GM12878 (cell line): Measurements from ENCODE around the gene OR6K6. TPM values are rescaled to one million over a fixed set of nuclear protein-coding genes. Genes with fewer than 3 reads are reported as not detected.

Experiments used
- ATAC-seq: fragments of 200-7000 bp; cut with Tn5 transposase; 3 replicates; pipeline ENCODE4 v1.9.1; 2020; ENCODE audit warnings: mild to moderate bottlenecking, moderate library complexity
- BruUV-seq: library from RNA; stranded (reverse); fragments of 400-500 nt; replicated peaks from 2 replicates; lab custom pipeline; 2021; lab: Mats Ljungman, UMichigan
- CTCF ChIA-PET: fragments of 300-600 bp; sonication (Branson Sonifier 250); formaldehyde crosslinking; extraction: SDS; loops from one replicate; lab custom pipeline; 2021; ENCODE audit warnings: inconsistent platforms; lab: Yijun Ruan, JAX
- POLR2A ChIA-PET: fragments of 350-600 bp; formaldehyde crosslinking; extraction: SDS; loops from one replicate; lab custom pipeline; 2021; ENCODE audit warnings: inconsistent platforms; lab: Charles Lee
- RAD21 ChIA-PET: fragments of 300-600 bp; sonication (Branson Sonifier 250); formaldehyde crosslinking; loops from one replicate; lab custom pipeline; 2023; ENCODE audit warnings: antibody characterized with exemption; ENCODE audit not compliant: unreplicated experiment; lab: Charles Lee
- SMC1A ChIA-PET: fragments of 300-600 bp; sonication (Branson Sonifier 250); formaldehyde crosslinking; loops from one replicate; lab custom pipeline; 2023; ENCODE audit not compliant: unreplicated experiment, uncharacterized antibody; lab: Charles Lee
- DNase-seq: peaks from one replicate; pipeline ENCODE4 v3.0.0-alpha.2; 2011; ENCODE audit warnings: low read depth, low spot score
- FAIRE-seq: peaks from 3 replicates; lab custom pipeline; 2011; peaks lifted over from hg19 to GRCh38; lab: Jason Lieb, UNC
- H2AFZ ChIP-seq: 2 replicates; pipeline ENCODE4 v1.6.0; 2011; ENCODE audit warnings: low read depth, low read length, control low read depth; ENCODE audit not compliant: control insufficient read depth
- H3K27ac ChIP-seq: 2 replicates; pipeline ENCODE4 v1.5.1; 2011; ENCODE audit warnings: control low read depth; ENCODE audit not compliant: control insufficient read depth, insufficient read depth
- H3K27me3 ChIP-seq, 2 experiments: replicated peaks in 1 of 2; 2 replicates each; pipeline versions ENCODE4 v1.6.0 to v1.6.1; 2011; ENCODE audit warnings: low read length in 1 of 2; ENCODE audit not compliant: control insufficient read depth in 2 of 2, insufficient read depth in 2 of 2
- H3K36me3 ChIP-seq, 2 experiments: 2 replicates each; pipeline ENCODE4 v1.5.1; 2011; ENCODE audit warnings: low read length in 1 of 2; ENCODE audit not compliant: control insufficient read depth in 2 of 2, insufficient read depth in 2 of 2
- H3K4me1 ChIP-seq: 2 replicates; pipeline ENCODE4 v1.6.1; 2011; ENCODE audit warnings: mild to moderate bottlenecking, low read length, moderate library complexity, mixed read lengths; ENCODE audit not compliant: control insufficient read depth, insufficient read depth
- H3K4me2 ChIP-seq: 2 replicates; pipeline ENCODE4 v1.6.0; 2011; ENCODE audit warnings: control low read depth; ENCODE audit not compliant: control insufficient read depth, insufficient read depth
- H3K4me3 ChIP-seq: fragments of 200-600 bp; sonication (generic); 2 replicates; pipeline ENCODE4 v1.5.1; 2016
- H3K79me2 ChIP-seq: 2 replicates; pipeline ENCODE4 v1.6.0; 2011; ENCODE audit warnings: low read length; ENCODE audit not compliant: control insufficient read depth, insufficient read depth
- H3K9ac ChIP-seq: 2 replicates; pipeline ENCODE4 v1.8.0; 2011; ENCODE audit warnings: low read length, control low read depth, mixed read lengths; ENCODE audit not compliant: control insufficient read depth, insufficient read depth
- H3K9me3 ChIP-seq: replicated peaks from 3 replicates; pipeline ENCODE4 v1.5.1; 2011; ENCODE audit warnings: mild to moderate bottlenecking, low read length; ENCODE audit not compliant: control insufficient read depth, insufficient read depth
- H4K20me1 ChIP-seq: 2 replicates; pipeline ENCODE4 v1.6.0; 2011; ENCODE audit not compliant: control insufficient read depth, insufficient read depth
- EED ChIP-seq: sonication (generic); IDR thresholded peaks from 2 replicates; pipeline ENCODE4 v1.6.1; 2016; ENCODE audit warnings: antibody characterized with exemption, low read depth
- ETV6 ChIP-seq, 2 experiments: fragments of 450-650 bp in 1 of 2; IDR thresholded peaks in 1 of 2; conservative IDR thresholded peaks in 1 of 2; 2 replicates each; pipeline ENCODE4 v1.6.1; 2014; ENCODE audit warnings: antibody characterized with exemption in 1 of 2, borderline replicate concordance in 1 of 2, low read depth in 1 of 2, mild to moderate bottlenecking in 1 of 2, moderate library complexity in 1 of 2
- FOXK2 ChIP-seq: fragments of 450-650 bp; IDR thresholded peaks from 2 replicates; pipeline ENCODE4 v1.6.1; 2017; ENCODE audit warnings: mild to moderate bottlenecking, moderate library complexity
- MEF2B ChIP-seq: fragments of 450-650 bp; IDR thresholded peaks from 2 replicates; pipeline ENCODE4 v1.6.1; 2018; ENCODE audit warnings: mild to moderate bottlenecking, moderate library complexity; ENCODE audit not compliant: partially characterized antibody, poor library complexity, severe bottlenecking
- NR2F1 ChIP-seq: fragments of 450-650 bp; conservative IDR thresholded peaks from 2 replicates; pipeline ENCODE4 v1.6.1; 2017; ENCODE audit warnings: mild to moderate bottlenecking
- RAD21 ChIP-seq: IDR thresholded peaks from 2 replicates; pipeline ENCODE4 v1.6.1; 2011; ENCODE audit warnings: mild to moderate bottlenecking, low read depth, low read length, moderate library complexity; ENCODE audit not compliant: insufficient read depth
- SIX5 ChIP-seq: IDR thresholded peaks from 2 replicates; pipeline ENCODE4 v1.6.1; 2011; ENCODE audit warnings: mild to moderate bottlenecking, low read depth, low read length, moderate library complexity; ENCODE audit not compliant: severe bottlenecking
- YY1 ChIP-seq: IDR thresholded peaks from 2 replicates; pipeline ENCODE4 v1.6.1; 2011; ENCODE audit warnings: low read depth, mild to moderate bottlenecking, low read length
- WGBS: methylation state at CpG from one replicate; pipeline ENCODE4 v1.1.6; 2016; ENCODE audit warnings: low lambda C conversion rate; ENCODE audit not compliant: insufficient replicate concordance, insufficient coverage; ENCODE audit errors: missing lambda C conversion rate; 5-methylcytosine and 5-hydroxymethylcytosine counted together
- in situ Hi-C: fragments of 300-500 bp; cut with MboI; formaldehyde crosslinking; loops from 9 replicates; pipeline ENCODE4 v1.14.3; 2018; ENCODE audit warnings: mixed read lengths
- intact Hi-C: fragments of 100-400 bp; cut with micrococcal nuclease; formaldehyde crosslinking; loops from one replicate; pipeline ENCODE4 v1.14.2; 2022; ENCODE audit not compliant: unreplicated experiment
- polyA plus RNA-seq, 11 experiments: library from polyadenylated mRNA; depleted of rRNA in 4 of 11; unstranded in 6 of 11; stranded (reverse) in 5 of 11; fragments of >200 nt; fragmentation: Nextera tagmentation in 4 of 11; fragmentation: Illumina TruSeq in 1 of 11; extraction: Ambion mirVana in 4 of 11; extraction: Trizol in 1 of 11; gene quantifications; 1 replicate in 1 of 11; 2 replicates in 10 of 11; pipeline versions ENCODE4 v1.2.1 to v1.2.3, GENCODE V29; 2011 to 2016; ENCODE audit warnings: inconsistent platforms in 2 of 11, missing spikeins in 2 of 11, low read depth in 1 of 11
- total RNA-seq, 4 experiments: library from RNA; depleted of rRNA in 3 of 4; stranded (reverse); fragments of >200 nt in 3 of 4; fragmentation: Illumina TruSeq in 1 of 4; extraction: Trizol in 1 of 4; gene quantifications; 2 replicates each; pipeline versions ENCODE4 v1.2.1 to v1.2.3, GENCODE V29; 2013 to 2021
- TF ChIP-seq, protein P1 (sequence below): IDR thresholded peaks from 2 replicates; pipeline ENCODE4 v1.6.1; 2012; ENCODE audit warnings: low read length, inconsistent platforms
- TF ChIP-seq, protein P2 (sequence below): fragments of 150-350 bp; IDR thresholded peaks from 2 replicates; pipeline ENCODE4 v1.6.1; 2014; ENCODE audit warnings: mild to moderate bottlenecking, low read depth, low read length
- TF ChIP-seq, protein P3 (sequence below): IDR thresholded peaks from 2 replicates; pipeline ENCODE4 v1.6.1; 2011; ENCODE audit warnings: borderline replicate concordance, low read depth, mild to moderate bottlenecking, moderate library complexity, low read length; ENCODE audit not compliant: insufficient read depth, poor library complexity, severe bottlenecking
- TF ChIP-seq, protein P4 (sequence below): fragments of 450-650 bp; IDR thresholded peaks from 2 replicates; pipeline ENCODE4 v1.6.1; 2017; ENCODE audit warnings: mild to moderate bottlenecking, moderate library complexity

The OR6K6 gene
- total and polyA plus RNA-seq, 10 of the 15 experiments (the other 5 are each of a cell fraction or from before 2014, with no cell fraction given), result not detected

DNA sequence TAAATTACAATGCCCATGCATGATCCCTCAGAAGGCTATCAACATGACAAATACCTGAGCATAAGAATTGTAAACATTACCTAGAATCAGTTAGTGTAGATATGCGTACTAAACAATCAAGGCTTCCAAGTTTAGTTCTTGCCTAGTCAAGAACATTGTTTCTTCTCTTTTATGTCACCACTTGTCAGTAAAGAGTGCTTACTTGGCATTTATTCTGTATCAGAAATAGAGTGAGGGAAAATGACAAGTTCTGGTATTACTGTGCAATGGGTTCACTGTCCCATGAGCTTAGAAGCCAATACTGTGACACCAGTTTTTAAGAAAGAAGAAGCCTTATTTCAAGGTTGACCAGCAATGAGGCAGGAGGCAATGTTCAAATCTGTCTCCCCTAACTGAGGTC, 49.2 kb downstream of the OR6K6 start:
- RAD21 ChIA-PET, result no interaction called here
- H3K4me1 ChIP-seq, result no peaks in the 10 kb centered on the region
- TF ChIP-seq FOXK2 (no peak), RAD21 (no peak), MEF2B (no peak), EED (no peak), ETV6 (conservative IDR thresholded peaks at IDR 0.05 in 1 of 2, IDR thresholded peaks at IDR 0.05 in 1 of 2; ENCODE audit: borderline replicate concordance in 1 of 2, low read depth in 1 of 2) (no peak), SIX5 (no peak), NR2F1 (no peak), YY1 (no peak)
- TF ChIP-seq, protein P1, sequence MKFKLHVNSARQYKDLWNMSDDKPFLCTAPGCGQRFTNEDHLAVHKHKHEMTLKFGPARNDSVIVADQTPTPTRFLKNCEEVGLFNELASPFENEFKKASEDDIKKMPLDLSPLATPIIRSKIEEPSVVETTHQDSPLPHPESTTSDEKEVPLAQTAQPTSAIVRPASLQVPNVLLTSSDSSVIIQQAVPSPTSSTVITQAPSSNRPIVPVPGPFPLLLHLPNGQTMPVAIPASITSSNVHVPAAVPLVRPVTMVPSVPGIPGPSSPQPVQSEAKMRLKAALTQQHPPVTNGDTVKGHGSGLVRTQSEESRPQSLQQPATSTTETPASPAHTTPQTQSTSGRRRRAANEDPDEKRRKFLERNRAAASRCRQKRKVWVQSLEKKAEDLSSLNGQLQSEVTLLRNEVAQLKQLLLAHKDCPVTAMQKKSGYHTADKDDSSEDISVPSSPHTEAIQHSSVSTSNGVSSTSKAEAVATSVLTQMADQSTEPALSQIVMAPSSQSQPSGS, result no peak
- TF ChIP-seq, protein P2, sequence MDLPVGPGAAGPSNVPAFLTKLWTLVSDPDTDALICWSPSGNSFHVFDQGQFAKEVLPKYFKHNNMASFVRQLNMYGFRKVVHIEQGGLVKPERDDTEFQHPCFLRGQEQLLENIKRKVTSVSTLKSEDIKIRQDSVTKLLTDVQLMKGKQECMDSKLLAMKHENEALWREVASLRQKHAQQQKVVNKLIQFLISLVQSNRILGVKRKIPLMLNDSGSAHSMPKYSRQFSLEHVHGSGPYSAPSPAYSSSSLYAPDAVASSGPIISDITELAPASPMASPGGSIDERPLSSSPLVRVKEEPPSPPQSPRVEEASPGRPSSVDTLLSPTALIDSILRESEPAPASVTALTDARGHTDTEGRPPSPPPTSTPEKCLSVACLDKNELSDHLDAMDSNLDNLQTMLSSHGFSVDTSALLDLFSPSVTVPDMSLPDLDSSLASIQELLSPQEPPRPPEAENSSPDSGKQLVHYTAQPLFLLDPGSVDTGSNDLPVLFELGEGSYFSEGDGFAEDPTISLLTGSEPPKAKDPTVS, result no peak
- TF ChIP-seq, protein P3, sequence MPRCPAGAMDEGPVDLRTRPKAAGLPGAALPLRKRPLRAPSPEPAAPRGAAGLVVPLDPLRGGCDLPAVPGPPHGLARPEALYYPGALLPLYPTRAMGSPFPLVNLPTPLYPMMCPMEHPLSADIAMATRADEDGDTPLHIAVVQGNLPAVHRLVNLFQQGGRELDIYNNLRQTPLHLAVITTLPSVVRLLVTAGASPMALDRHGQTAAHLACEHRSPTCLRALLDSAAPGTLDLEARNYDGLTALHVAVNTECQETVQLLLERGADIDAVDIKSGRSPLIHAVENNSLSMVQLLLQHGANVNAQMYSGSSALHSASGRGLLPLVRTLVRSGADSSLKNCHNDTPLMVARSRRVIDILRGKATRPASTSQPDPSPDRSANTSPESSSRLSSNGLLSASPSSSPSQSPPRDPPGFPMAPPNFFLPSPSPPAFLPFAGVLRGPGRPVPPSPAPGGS, result no peak
- TF ChIP-seq, protein P4, sequence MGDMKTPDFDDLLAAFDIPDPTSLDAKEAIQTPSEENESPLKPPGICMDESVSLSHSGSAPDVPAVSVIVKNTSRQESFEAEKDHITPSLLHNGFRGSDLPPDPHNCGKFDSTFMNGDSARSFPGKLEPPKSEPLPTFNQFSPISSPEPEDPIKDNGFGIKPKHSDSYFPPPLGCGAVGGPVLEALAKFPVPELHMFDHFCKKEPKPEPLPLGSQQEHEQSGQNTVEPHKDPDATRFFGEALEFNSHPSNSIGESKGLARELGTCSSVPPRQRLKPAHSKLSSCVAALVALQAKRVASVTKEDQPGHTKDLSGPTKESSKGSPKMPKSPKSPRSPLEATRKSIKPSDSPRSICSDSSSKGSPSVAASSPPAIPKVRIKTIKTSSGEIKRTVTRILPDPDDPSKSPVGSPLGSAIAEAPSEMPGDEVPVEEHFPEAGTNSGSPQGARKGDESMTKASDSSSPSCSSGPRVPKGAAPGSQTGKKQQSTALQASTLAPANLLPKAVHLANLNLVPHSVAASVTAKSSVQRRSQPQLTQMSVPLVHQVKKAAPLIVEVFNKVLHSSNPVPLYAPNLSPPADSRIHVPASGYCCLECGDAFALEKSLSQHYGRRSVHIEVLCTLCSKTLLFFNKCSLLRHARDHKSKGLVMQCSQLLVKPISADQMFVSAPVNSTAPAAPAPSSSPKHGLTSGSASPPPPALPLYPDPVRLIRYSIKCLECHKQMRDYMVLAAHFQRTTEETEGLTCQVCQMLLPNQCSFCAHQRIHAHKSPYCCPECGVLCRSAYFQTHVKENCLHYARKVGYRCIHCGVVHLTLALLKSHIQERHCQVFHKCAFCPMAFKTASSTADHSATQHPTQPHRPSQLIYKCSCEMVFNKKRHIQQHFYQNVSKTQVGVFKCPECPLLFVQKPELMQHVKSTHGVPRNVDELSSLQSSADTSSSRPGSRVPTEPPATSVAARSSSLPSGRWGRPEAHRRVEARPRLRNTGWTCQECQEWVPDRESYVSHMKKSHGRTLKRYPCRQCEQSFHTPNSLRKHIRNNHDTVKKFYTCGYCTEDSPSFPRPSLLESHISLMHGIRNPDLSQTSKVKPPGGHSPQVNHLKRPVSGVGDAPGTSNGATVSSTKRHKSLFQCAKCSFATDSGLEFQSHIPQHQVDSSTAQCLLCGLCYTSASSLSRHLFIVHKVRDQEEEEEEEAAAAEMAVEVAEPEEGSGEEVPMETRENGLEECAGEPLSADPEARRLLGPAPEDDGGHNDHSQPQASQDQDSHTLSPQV, result no peak
- H4K20me1 ChIP-seq, result no peaks in the 10 kb centered on the region
- 0% methylated on average over 1 of the region's 1 CpG for WGBS
- no peaks in the 10 kb centered on the region for H3K9me3 ChIP-seq
- no TSS peak for BruUV-seq
- in situ Hi-C loops, result no loop called here
- H3K4me2 ChIP-seq, result no peak overlapping the region
- H3K79me2 ChIP-seq, result no peaks in the 10 kb centered on the region
- H3K27me3 ChIP-seq, result no peaks in the 10 kb centered on the region; a peak in 1 of 4 replicates
- ATAC-seq (no peak), FAIRE-seq (no peak), DNase-seq (no peak)
- H3K9ac ChIP-seq, result no peak overlapping the region
- POLR2A ChIA-PET, result no interaction called here
- H3K4me3 ChIP-seq, result no peak overlapping the region
- SMC1A ChIA-PET, result interaction anchor here (0.6 to 2.0 kb wide), 3 partner anchors 16 to 194 kb away, joined by 3 to 6 read pairs (median 3); no protein-coding TSS in a partner anchor
- intact Hi-C loops, result loop anchor here (10.0 kb wide), 1 partner anchor 171 kb away; no protein-coding TSS in a partner anchor
- H2AFZ ChIP-seq, result no peak overlapping the region
- CTCF ChIA-PET, result no interaction called here
- H3K36me3 ChIP-seq, result no peaks in the 10 kb centered on the region
- H3K27ac ChIP-seq, result no peak overlapping the region
